Endothelial cell (in vitro differentiated cells): ENCODE results near the gene POLR3K. TPM values are rescaled to one million over a fixed set of nuclear protein-coding genes. Genes with fewer than 3 reads are reported as not detected.
"Not testable (repeated sequence)": the region's sequence is repeated elsewhere in the genome, so short reads cannot be mapped to it uniquely, and the experiment has no call there.

Experiments used
- DNase-seq: peaks from one replicate; pipeline ENCODE4 v3.0.0; 2021; ENCODE audit warnings: low spot score
- H3K27ac Mint-ChIP-seq: one replicate; pipeline ENCODE4 v1.8.0; 2021; ENCODE audit warnings: mixed read lengths, inconsistent platforms; ENCODE audit not compliant: unreplicated experiment
- H3K27me3 Mint-ChIP-seq: one replicate; pipeline ENCODE4 v1.8.0; 2021; ENCODE audit warnings: mild to moderate bottlenecking, moderate library complexity, mixed read lengths, inconsistent platforms; ENCODE audit not compliant: unreplicated experiment
- H3K36me3 Mint-ChIP-seq: one replicate; pipeline ENCODE4 v1.8.0; 2021; ENCODE audit warnings: mild to moderate bottlenecking, low read depth, mixed read lengths, inconsistent platforms; ENCODE audit not compliant: unreplicated experiment
- H3K4me1 Mint-ChIP-seq: one replicate; pipeline ENCODE4 v1.8.0; 2021; ENCODE audit warnings: mild to moderate bottlenecking, mixed read lengths, inconsistent platforms; ENCODE audit not compliant: unreplicated experiment
- H3K4me3 Mint-ChIP-seq: one replicate; pipeline ENCODE4 v1.8.0; 2021; ENCODE audit warnings: mild to moderate bottlenecking, mixed read lengths, inconsistent platforms; ENCODE audit not compliant: unreplicated experiment
- H3K9me3 Mint-ChIP-seq: one replicate; pipeline ENCODE4 v1.8.0; 2021; ENCODE audit warnings: mixed read lengths, inconsistent platforms; ENCODE audit not compliant: unreplicated experiment
- CTCF ChIP-seq: fragments of 200-600 bp; sonication (generic); IDR thresholded peaks from one replicate; pipeline ENCODE4 v1.5.0; 2021; ENCODE audit warnings: antibody characterized with exemption; ENCODE audit not compliant: unreplicated experiment
- total RNA-seq: library from RNA; stranded (reverse); fragmentation: NEBNext Ultra II Directional; extraction: Animal tissue kit (Norgen Biotek cat#: 25700); gene quantifications from one replicate; pipeline ENCODE4 v1.2.1, GENCODE V29; 2021; ENCODE audit not compliant: unreplicated experiment

Gene POLR3K
- total RNA-seq, 1 donor from 2014 or later, result 11.9 TPM

GRCh38 chr16:50769-51591 is 2.4 kb downstream of the POLR3K start:
- Mint-ChIP-seq H3K27ac (peak overlapping the region; percentile 67), H3K9me3 (peaks cover 3% of the 10 kb centered on the region), H3K27me3 (peaks cover 1% of the 10 kb centered on the region), H3K36me3 (peaks cover 13% of the 10 kb centered on the region), H3K4me3 (peak overlapping the region; percentile 62), H3K4me1 (peaks cover 8% of the 10 kb centered on the region)
- DNase-seq, result no peak
- no peak for TF ChIP-seq CTCF

- Mint-ChIP-seq H3K4me1 (peaks cover 9% of the 10 kb centered on the region), H3K27me3 (peaks cover 2% of the 10 kb centered on the region), H3K27ac (no peak overlapping the region), H3K4me3 (no peak overlapping the region), H3K36me3 (peaks cover 30% of the 10 kb centered on the region), H3K9me3 (no peaks in the 10 kb centered on the region)
- DNase-seq, result no peak
- no peak for TF ChIP-seq CTCF
Measured at GRCh38 chr16:47234-47633, 6.2 kb downstream of the POLR3K start.

GRCh38 chr16:46510-46909 is 6.9 kb downstream of the POLR3K start:
- not testable (repeated sequence) for H3K4me1 Mint-ChIP-seq, H3K4me3 Mint-ChIP-seq, H3K9me3 Mint-ChIP-seq, H3K27me3 Mint-ChIP-seq, H3K27ac Mint-ChIP-seq, DNase-seq
- peaks cover 36% of the 10 kb centered on the region for H3K36me3 Mint-ChIP-seq

GRCh38 chr16:45454-45853 is 8.0 kb downstream of the POLR3K start:
- peaks cover 2% of the 10 kb centered on the region for H3K27me3 Mint-ChIP-seq

GRCh38 chr16:44655-45054 is 8.8 kb downstream of the POLR3K start:
- H3K4me3 Mint-ChIP-seq, result no peak overlapping the region
- H3K27ac Mint-ChIP-seq, result no peak overlapping the region
- no peak for TF ChIP-seq CTCF

More at GRCh38 chr16:45454-45853, 8.0 kb downstream of the POLR3K start:
- H3K27ac Mint-ChIP-seq, result no peak overlapping the region
- no peak for DNase-seq
- H3K4me1 Mint-ChIP-seq, result peaks cover 9% of the 10 kb centered on the region
- H3K9me3 Mint-ChIP-seq, result no peaks in the 10 kb centered on the region
- no peak overlapping the region for H3K4me3 Mint-ChIP-seq
- no peak for TF ChIP-seq CTCF
- H3K36me3 Mint-ChIP-seq, result peaks cover 36% of the 10 kb centered on the region

More at GRCh38 chr16:44655-45054, 8.8 kb downstream of the POLR3K start:
- Mint-ChIP-seq H3K9me3 (no peaks in the 10 kb centered on the region), H3K27me3 (peaks cover 2% of the 10 kb centered on the region), H3K4me1 (peaks cover 9% of the 10 kb centered on the region), H3K36me3 (peaks cover 33% of the 10 kb centered on the region)
- DNase-seq, result no peak
